Gastroesophageal sphincter (tissue), 4 donors: Measurements from ENCODE around the gene TTC23. TPM values are rescaled to one million over a fixed set of nuclear protein-coding genes. Genes with fewer than 3 reads are reported as not detected.
"Not testable (repeated sequence)": the region's sequence is repeated elsewhere in the genome, so short reads cannot be mapped to it uniquely, and the experiment has no call there.

ENCODE experiments used
- ATAC-seq: fragments of 150-250 bp; one replicate; pipeline ENCODE4 v1.9.1; 2016; ENCODE audit warnings: mild to moderate bottlenecking, moderate library complexity
- H3K27ac ChIP-seq, 4 donors: fragments of 200-600 bp; sonication (generic) in 3 of 4; 1 replicate in 3 of 4; 2 replicates in 1 of 4; pipeline ENCODE4 v1.5.1; 2016 to 2019
- H3K27me3 ChIP-seq: fragments of 200-600 bp; sonication (generic); one replicate; pipeline ENCODE4 v1.5.1; 2019
- H3K36me3 ChIP-seq, 2 donors: fragments of 200-600 bp; sonication (generic); one replicate each; pipeline ENCODE4 v1.5.1; 2019; ENCODE audit warnings: control low read depth in 1 of 2
- H3K4me1 ChIP-seq, 3 donors: fragments of 200-600 bp; sonication (generic); 1 replicate in 2 of 3; 2 replicates in 1 of 3; pipeline ENCODE4 v1.5.1; 2016 to 2019; ENCODE audit warnings: control low read depth in 2 of 3
- H3K4me3 ChIP-seq, 2 donors: fragments of 200-600 bp; sonication (generic); one replicate each; pipeline ENCODE4 v1.5.1; 2019; ENCODE audit warnings: mild to moderate bottlenecking in 1 of 2, moderate library complexity in 1 of 2
- H3K9me3 ChIP-seq, 3 donors: fragments of 200-600 bp; sonication (generic); one replicate each; pipeline ENCODE4 v1.5.1; 2017 to 2019; ENCODE audit warnings: control low read depth in 2 of 3
- CTCF ChIP-seq, 4 experiments: fragments of 200-600 bp in 2 of 4; fragments of 450-650 bp in 2 of 4; sonication (generic) in 1 of 4; IDR thresholded peaks; one replicate each; pipeline ENCODE4 v1.5.1; 2017 to 2019; ENCODE audit warnings: antibody characterized with exemption in 4 of 4, mild to moderate bottlenecking in 2 of 4, moderate library complexity in 2 of 4
- EP300 ChIP-seq: sonication (generic); formaldehyde crosslinking; IDR thresholded peaks from one replicate; pipeline ENCODE4 v1.6.1; 2017; ENCODE audit warnings: antibody characterized with exemption, mild to moderate bottlenecking
- POLR2A ChIP-seq, 2 donors: fragments of 450-650 bp; IDR thresholded peaks; one replicate each; pipeline ENCODE4 v1.6.1; 2017; ENCODE audit warnings: antibody characterized with exemption in 2 of 2, mild to moderate bottlenecking in 2 of 2, moderate library complexity in 1 of 2
- POLR2AphosphoS5 ChIP-seq: sonication (generic); formaldehyde crosslinking; IDR thresholded peaks from one replicate; pipeline ENCODE4 v1.6.1; 2017; ENCODE audit warnings: antibody characterized with exemption
- whole genome bisulfite sequencing, 2 donors: methylation state at CpG; one replicate each; pipeline ENCODE4 v1.1.5; 2018; ENCODE audit warnings: low coverage in 1 of 2; 5-methylcytosine and 5-hydroxymethylcytosine counted together
- total RNA-seq, 4 donors: library from RNA; depleted of rRNA; stranded (reverse); fragments of >200 nt; gene quantifications; one replicate each; pipeline ENCODE4 v1.1.0, GENCODE V29; 2016

TTC23 gene
- total RNA-seq, 4 donors from 2014 or later: 13.7 to 33.3 (median 20.0) TPM

- no peak overlapping the region for H3K4me3 ChIP-seq
- 73% methylated on average over 8 of the region's 11 CpGs; no CpG with 5 or more reads in 1 of the 2 donors for WGBS, 2 donors
- H3K27ac ChIP-seq: peak overlapping the region; percentile 80 to 98 (median 98)
- no peak for ATAC-seq
- no peaks in the 10 kb centered on the region for H3K27me3 ChIP-seq
- H3K36me3 ChIP-seq: peaks cover 0 to 65% of the 10 kb centered on the region in 2 donors
- TF ChIP-seq POLR2AphosphoS5 (no peak), EP300 (no peak), CTCF (IDR thresholded peaks at IDR 0.05) (no peak)
- peaks cover 5 to 100% (median 26%) of the 10 kb centered on the region in 3 donors for H3K4me1 ChIP-seq
- no peaks in the 10 kb centered on the region for H3K9me3 ChIP-seq
Observed at GRCh38 chr15:99115300-99116215, 133.8 kb downstream of the TTC23 start.

DNA sequence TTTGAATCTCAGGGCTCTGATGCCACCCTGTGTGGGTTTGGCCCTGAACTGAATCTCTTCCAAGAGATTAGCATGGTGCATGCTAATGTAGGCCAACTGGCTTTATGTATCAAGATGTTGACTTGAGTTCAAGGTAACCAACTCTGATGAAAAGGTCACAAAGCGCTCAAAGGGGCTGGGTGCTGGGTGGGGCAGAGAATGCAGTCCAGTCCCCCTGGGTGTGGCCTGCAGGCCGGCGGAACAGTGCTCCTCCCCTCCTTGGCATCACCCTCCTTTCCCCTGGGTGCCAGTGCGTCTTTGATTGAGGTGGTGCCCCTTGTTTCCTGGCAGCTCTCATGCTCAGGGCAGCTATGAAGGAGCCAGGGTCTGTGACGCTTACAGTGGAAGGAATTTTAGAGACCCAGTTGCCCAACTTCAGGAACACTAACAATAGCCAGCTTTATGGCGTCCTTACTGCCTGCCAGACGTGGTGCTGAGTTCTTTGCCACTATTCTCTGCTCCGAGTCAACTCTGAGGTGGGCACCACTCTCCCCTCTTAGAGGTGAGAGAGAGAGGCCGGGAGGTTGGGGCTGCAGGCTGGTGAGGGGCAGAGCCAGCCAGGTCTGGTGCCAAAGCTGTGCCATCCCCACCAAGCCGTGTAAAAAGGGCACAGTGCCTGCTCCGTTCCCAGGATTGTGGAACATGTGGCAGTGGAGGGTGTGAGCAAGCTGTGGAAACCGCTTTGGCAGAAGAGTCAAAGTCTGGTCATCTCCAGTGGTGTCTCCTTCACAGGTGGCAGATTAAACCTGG is 134.7 kb downstream of the TTC23 start:
- no peaks in the 10 kb centered on the region for H3K27me3 ChIP-seq
- ATAC-seq: peak; percentile 67
- no peaks in the 10 kb centered on the region for H3K9me3 ChIP-seq
- TF ChIP-seq EP300: peak; percentile 28
- peak; percentile 86 for TF ChIP-seq POLR2AphosphoS5
- no peak for TF ChIP-seq POLR2A (IDR thresholded peaks at IDR 0.05)
- TF ChIP-seq CTCF (IDR thresholded peaks at IDR 0.05): no peak
- H3K36me3 ChIP-seq: peaks cover 0 to 58% of the 10 kb centered on the region in 2 donors
- H3K4me3 ChIP-seq: peak overlapping the region in 1 of 2 donors; percentile 3
- H3K27ac ChIP-seq: peak overlapping the region; percentile 80 to 98 (median 98)
- H3K4me1 ChIP-seq: peaks cover 0 to 100% (median 21%) of the 10 kb centered on the region in 3 donors
- WGBS, 2 donors: 25 to 64% methylated on average over 2 to 3 of the region's 12 CpGs

GRCh38 chr15:99113547-99114271 is 135.7 kb downstream of the TTC23 start:
- Histone ChIP-seq H3K27ac (peak overlapping the region; percentile 80 to 98 (median 98)), H3K36me3 (peaks cover 0 to 58% of the 10 kb centered on the region in 2 donors), H3K9me3 (no peaks in the 10 kb centered on the region), H3K4me1 (peaks cover 0 to 100% (median 16%) of the 10 kb centered on the region in 3 donors), H3K4me3 (peak overlapping the region in 1 of 2 donors; percentile 91), H3K27me3 (no peaks in the 10 kb centered on the region)
- TF ChIP-seq POLR2A (IDR thresholded peaks at IDR 0.05) (no peak), EP300 (no peak), CTCF (IDR thresholded peaks at IDR 0.05) (no peak), POLR2AphosphoS5 (no peak)
- WGBS, 2 donors: 57 to 74% methylated on average over 7 to 9 of the region's 13 CpGs
- ATAC-seq: no peak

DNA sequence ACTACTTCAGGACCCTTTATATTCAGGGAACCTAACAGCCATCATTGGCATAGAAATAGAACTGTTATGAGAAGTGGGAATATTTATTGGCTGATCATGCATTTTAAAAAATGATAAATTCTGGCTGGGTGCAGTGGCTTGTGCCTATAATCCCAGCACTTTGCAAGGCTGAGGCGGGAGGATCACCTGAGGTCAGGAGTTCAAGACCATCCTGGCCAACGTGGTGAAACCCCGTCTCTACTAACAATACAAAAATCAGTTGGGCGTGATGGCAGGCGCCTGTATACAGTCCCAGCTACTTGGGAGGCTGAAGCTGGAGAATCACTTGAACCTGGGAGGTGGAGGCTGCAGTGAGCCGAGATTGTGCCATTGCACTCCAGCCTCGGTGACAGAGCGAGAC is 137.7 kb downstream of the TTC23 start:
- not testable (repeated sequence) for H3K9me3 ChIP-seq
- WGBS, 2 donors: 33 to 59% methylated on average over 1 to 7 of the region's 8 CpGs
- peaks cover 0 to 88% (median 6%) of the 10 kb centered on the region in 3 donors for H3K4me1 ChIP-seq

More for the DNA sequence above, 137.7 kb downstream of the TTC23 start:
- Histone ChIP-seq H3K4me3 (peak overlapping the region in 1 of 2 donors; percentile 91), H3K36me3 (peaks cover 0 to 49% of the 10 kb centered on the region in 2 donors), H3K27ac (peak overlapping the region; percentile 80 to 98 (median 98))
- H3K27me3 ChIP-seq, ATAC-seq: not testable (repeated sequence)
